Vagina (tissue), 2 donors: ENCODE results near the gene CRYGA. TPM values are rescaled to one million over a fixed set of nuclear protein-coding genes. Genes with fewer than 3 reads are reported as not detected.
"Not testable (repeated sequence)": the region's sequence is repeated elsewhere in the genome, so short reads cannot be mapped to it uniquely, and the experiment has no call there.

Experiments
- DNase-seq, 2 donors: peaks; one replicate each; pipeline ENCODE4 v3.0.0-alpha.2; 2017; ENCODE audit errors: extremely low spot score in 2 of 2
- H3K27ac ChIP-seq: fragments of 200-600 bp; sonication (generic); one replicate; pipeline ENCODE4 v1.5.1; 2019
- H3K27me3 ChIP-seq: fragments of 200-600 bp; sonication (generic); one replicate; pipeline ENCODE4 v1.5.1; 2019
- H3K36me3 ChIP-seq, 2 donors: fragments of 200-600 bp; sonication (generic); one replicate each; pipeline ENCODE4 v1.5.1; 2017 to 2019
- H3K4me1 ChIP-seq: fragments of 200-600 bp; sonication (generic); one replicate; pipeline ENCODE4 v1.5.1; 2019
- H3K4me3 ChIP-seq, 2 donors: fragments of 200-600 bp; sonication (generic); 1 replicate in 1 of 2; 2 replicates in 1 of 2; pipeline ENCODE4 v1.5.1; 2016 to 2019
- H3K9me3 ChIP-seq: fragments of 200-600 bp; sonication (generic); one replicate; pipeline ENCODE4 v1.5.1; 2019
- CTCF ChIP-seq, 3 experiments: fragments of 450-650 bp in 2 of 3; fragments of 200-600 bp in 1 of 3; sonication (generic) in 1 of 3; IDR thresholded peaks; one replicate each; pipeline ENCODE4 v1.5.1; 2017 to 2019; ENCODE audit warnings: antibody characterized with exemption in 3 of 3, mild to moderate bottlenecking in 2 of 3, moderate library complexity in 2 of 3
- POLR2A ChIP-seq, 2 donors: fragments of 450-650 bp; IDR thresholded peaks; one replicate each; pipeline ENCODE4 v1.6.1; 2017; ENCODE audit warnings: antibody characterized with exemption in 2 of 2, mild to moderate bottlenecking in 2 of 2, moderate library complexity in 2 of 2
- POLR2AphosphoS5 ChIP-seq, 2 donors: sonication (generic); formaldehyde crosslinking; IDR thresholded peaks; one replicate each; pipeline ENCODE4 v1.9.0; 2017; ENCODE audit warnings: antibody characterized with exemption in 2 of 2, mild to moderate bottlenecking in 2 of 2, low read depth in 1 of 2; ENCODE audit not compliant: insufficient read depth in 1 of 2
- intact Hi-C: fragments of 100-400 bp; cut with DNase I; formaldehyde crosslinking; loops from one replicate; pipeline ENCODE4 v1.15.1; 2023
- total RNA-seq: library from RNA; depleted of rRNA; stranded (reverse); fragments of >200 nt; gene quantifications from one replicate; pipeline ENCODE4 v1.2.3, GENCODE V29; 2016

CRYGA gene
- total RNA-seq, 1 donor from 2014 or later: not detected

- no peaks in the 10 kb centered on the region for H3K27me3 ChIP-seq
- no peaks in the 10 kb centered on the region for H3K36me3 ChIP-seq
- peaks cover 5% of the 10 kb centered on the region for H3K4me1 ChIP-seq
- no peak overlapping the region for H3K27ac ChIP-seq
- H3K9me3 ChIP-seq: no peaks in the 10 kb centered on the region
- intact Hi-C loops: no loop called here
- DNase-seq: peak in 1 of 2 donors; percentile 54
- H3K4me3 ChIP-seq: no peak overlapping the region
- TF ChIP-seq CTCF (IDR thresholded peaks at IDR 0.05) (no peak), POLR2A (IDR thresholded peaks at IDR 0.05) (no peak), POLR2AphosphoS5 (IDR thresholded peaks at IDR 0.05; ENCODE audit: insufficient read depth in 1 of 2, low read depth in 1 of 2) (no peak)
Measured at GRCh38 chr2:208112969-208113368, 50.4 kb downstream of the CRYGA start.

- H3K36me3 ChIP-seq, H3K27me3 ChIP-seq, intact Hi-C loops, H3K27ac ChIP-seq, H3K4me3 ChIP-seq, H3K4me1 ChIP-seq, H3K9me3 ChIP-seq: not testable (repeated sequence)
- DNase-seq: peak in 1 of 2 donors; percentile 20
Measured at GRCh38 chr2:208112273-208112745, 51.1 kb downstream of the CRYGA start.

Other genes with a start within 250 kb of the CRYGA start
- 21.4 TPM for gene PLEKHM3, start 138.1 kb downstream of the CRYGA start, total RNA-seq
- not detected for gene CRYGD, start 39.1 kb downstream of the CRYGA start, total RNA-seq
- not detected for gene CRYGC, start 33.8 kb downstream of the CRYGA start, total RNA-seq
- gene CRYGB, start 17.4 kb downstream of the CRYGA start, total RNA-seq: not detected
- not detected for gene C2orf80, start 26.4 kb upstream of the CRYGA start, total RNA-seq
- 47.4 TPM for gene IDH1, start 91.5 kb upstream of the CRYGA start, total RNA-seq
- 18.7 TPM for gene PIKFYVE, start 102.7 kb upstream of the CRYGA start, total RNA-seq
- gene PTH2R, start 243.2 kb upstream of the CRYGA start, total RNA-seq: not detected